GM19240 (cell line): ENCODE results near the gene GTPBP3.
A peak's percentile ranks its signal among the peaks of the same experiment; 100 is the strongest.

ENCODE experiments used
- DNase-seq: peaks from one replicate; pipeline ENCODE4 v3.0.0; 2011; ENCODE audit warnings: low spot score; ENCODE audit not compliant: insufficient read length

GTPBP3 gene

GRCh38 chr19:17309198-17309964 is 28.0 kb upstream of the GTPBP3 start, which contains the start of gene DDA1:
DDA1 (plus strand) TSS chr19:17309563; CDS start chr19:17309655, 92 bp downstream.
- DNase-seq: peak; percentile 97

GRCh38 chr19:17309965-17310461 is 27.3 kb upstream of the GTPBP3 start:
- DNase-seq: no peak

- no peak for DNase-seq
Observed at GRCh38 chr19:17311455-17312188, 25.7 kb upstream of the GTPBP3 start.

- no peak for DNase-seq
Observed at GRCh38 chr19:17312189-17313113, 24.9 kb upstream of the GTPBP3 start.

- DNase-seq: no peak
Observed at GRCh38 chr19:17314007-17314593, 23.3 kb upstream of the GTPBP3 start.

- no peak for DNase-seq
Observed at GRCh38 chr19:17318966-17319365, 18.4 kb upstream of the GTPBP3 start.

- DNase-seq: no peak
Observed at GRCh38 chr19:17319473-17320238, 17.7 kb upstream of the GTPBP3 start.

GRCh38 chr19:17320435-17320834 is 16.9 kb upstream of the GTPBP3 start:
- no peak for DNase-seq

GRCh38 chr19:17321655-17322489 is 15.5 kb upstream of the GTPBP3 start:
- DNase-seq: no peak

GRCh38 chr19:17322854-17323253 is 14.5 kb upstream of the GTPBP3 start:
- no peak for DNase-seq

- DNase-seq: no peak
Observed at GRCh38 chr19:17323300-17323963, 13.9 kb upstream of the GTPBP3 start.

- no peak for DNase-seq
Observed at GRCh38 chr19:17323964-17324332, 13.4 kb upstream of the GTPBP3 start.

GRCh38 chr19:17324357-17325114 is 12.8 kb upstream of the GTPBP3 start:
- no peak for DNase-seq

- DNase-seq: no peak
Observed at GRCh38 chr19:17325133-17325532, 12.2 kb upstream of the GTPBP3 start.

GRCh38 chr19:17325881-17326594 is 11.3 kb upstream of the GTPBP3 start:
- DNase-seq: no peak

GRCh38 chr19:17326595-17326966 is 10.8 kb upstream of the GTPBP3 start:
- no peak for DNase-seq

- no peak for DNase-seq
Observed at GRCh38 chr19:17327068-17327653, 10.2 kb upstream of the GTPBP3 start.
